NCI-H82 (cell line): ENCODE measurements around the gene GNA15.

Source experiments
- DNase-seq: peaks from one replicate; lab custom pipeline; 2025; lab: John Stamatoyannopoulos, UW

GNA15 gene

DNA sequence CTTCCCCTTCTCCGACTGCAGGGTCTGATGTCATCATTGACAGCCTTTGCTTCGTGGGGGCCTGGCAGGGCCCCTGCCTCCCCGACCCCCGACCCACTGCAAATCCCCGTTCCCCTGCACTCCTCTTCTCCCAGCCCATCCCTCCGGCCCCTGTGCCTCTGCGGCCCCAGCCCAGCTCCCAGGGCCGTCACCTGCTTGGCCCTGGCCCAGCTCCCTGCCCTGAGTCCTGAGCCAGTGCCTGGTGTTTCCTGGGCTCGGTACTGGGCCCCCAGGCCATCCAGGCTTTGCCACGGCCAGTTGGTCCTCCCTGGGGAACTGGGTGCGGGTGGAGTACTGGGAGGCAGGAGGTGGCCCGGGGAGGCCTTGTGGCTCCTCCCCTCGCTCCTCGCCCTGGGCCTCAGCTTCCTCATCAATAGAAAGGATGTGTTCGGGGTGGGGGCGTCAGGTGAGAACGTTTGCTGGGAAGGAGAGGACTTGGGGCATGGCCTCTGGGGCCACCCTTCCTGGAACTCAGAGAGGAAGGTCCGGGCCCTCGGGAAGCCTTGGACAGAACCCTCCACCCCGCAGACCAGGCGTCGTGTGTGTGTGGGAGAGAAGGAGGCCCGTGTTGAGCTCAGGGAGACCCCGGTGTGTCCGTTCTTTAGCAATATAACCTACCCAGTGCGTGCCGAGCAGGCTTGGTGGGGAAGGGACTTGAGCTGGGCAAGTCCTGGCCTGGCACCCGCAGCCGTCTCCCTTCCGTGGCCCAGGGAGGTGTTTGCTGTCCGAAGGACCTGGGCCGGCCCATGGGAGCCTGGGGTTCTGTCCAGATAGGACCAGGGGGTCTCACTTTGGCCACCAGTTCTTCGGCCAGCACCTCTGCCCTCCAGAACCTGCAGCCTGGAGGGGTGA lies 72.7 kb downstream of the GNA15 start:
- DNase-seq: no peak

DNA sequence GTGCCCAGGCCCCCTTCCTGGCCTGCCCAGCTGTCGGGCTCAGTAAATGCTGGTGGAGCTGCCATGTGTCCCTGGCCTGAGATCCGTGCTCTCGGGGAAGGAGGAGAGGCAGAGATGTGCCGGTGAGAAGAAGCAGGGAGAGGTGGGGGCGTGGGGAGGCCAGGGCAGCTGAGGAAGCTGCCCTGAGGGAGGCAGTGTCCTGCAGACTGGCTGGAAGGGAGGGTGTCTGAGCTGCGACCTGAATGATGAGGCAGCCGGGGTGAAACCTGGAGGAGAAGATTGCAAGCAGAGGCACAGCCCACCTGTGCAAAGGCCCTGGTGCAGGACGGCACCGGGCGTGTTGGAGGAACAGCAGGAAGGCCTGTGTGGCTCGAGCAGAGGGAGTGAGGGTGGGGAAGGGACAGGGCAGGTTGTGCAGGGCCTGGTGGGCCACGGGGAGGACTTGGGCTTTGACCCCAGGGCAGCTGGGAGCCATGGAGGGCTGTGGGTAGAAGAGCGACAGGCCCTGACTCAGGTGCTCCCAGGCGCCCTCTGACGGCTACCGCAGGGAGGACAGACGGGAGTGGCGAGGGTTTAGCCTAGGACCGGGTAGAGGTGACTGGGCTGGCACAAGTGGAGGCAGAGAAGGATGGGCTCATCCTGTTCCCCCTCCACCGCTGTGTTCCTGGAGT lies 74.6 kb downstream of the GNA15 start:
- DNase-seq: peak; percentile 46

DNA sequence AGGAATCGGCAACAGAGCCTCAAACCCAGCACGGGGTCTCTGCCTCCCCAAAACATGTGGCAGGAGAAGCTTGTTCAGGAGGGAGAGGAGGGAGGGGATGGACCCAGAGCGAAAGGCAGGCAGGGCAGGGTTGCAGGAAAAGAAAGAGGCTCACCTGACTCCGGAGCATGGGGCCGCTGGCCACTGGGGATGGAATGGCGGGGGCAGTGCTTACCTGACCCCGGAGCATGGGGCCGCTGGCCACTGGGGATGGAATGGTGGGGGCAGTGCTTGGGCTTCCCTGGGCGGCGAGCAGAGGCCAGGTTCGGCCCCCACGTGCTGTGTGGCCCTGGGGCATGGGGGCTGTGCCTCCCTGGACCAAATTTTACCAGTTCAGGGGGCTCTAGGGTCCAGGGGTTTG lies 75.4 kb downstream of the GNA15 start:
- DNase-seq: no peak

DNA sequence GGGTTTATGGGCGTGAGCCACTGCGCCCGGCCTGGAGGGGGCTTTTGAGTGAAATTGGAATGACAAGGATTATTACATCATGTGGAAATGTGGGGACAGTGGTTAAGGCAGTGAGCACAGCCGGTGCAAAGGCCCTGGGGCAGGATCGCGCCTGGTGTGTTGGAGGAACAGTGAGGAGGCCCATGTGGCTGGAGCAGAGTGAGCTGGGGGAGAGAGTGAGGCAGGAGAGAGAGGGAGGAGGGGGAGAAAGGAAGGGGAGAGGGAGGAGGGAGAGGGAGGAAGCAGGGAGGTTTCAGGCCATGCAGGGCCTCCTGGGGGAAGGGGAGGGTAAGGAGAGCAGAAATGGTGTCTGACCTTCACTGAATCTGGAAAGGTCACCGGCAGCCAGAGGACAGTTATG lies 77.3 kb downstream of the GNA15 start:
- DNase-seq: no peak
